Measurements from ENCODE around the gene SYT1.

- TF ChIP-seq CTCF (IDR thresholded peaks at IDR 0.05) (no peak), POLR2A (IDR thresholded peaks at IDR 0.05) (no peak)
Measured at GRCh38 chr12:78994168-78994791, 129.7 kb downstream of the SYT1 start.
